Heart right ventricle (tissue), 16 donors: ENCODE results near the gene KRT80. TPM values are rescaled to one million over a fixed set of nuclear protein-coding genes. Genes with fewer than 3 reads are reported as not detected.

Experiments
- ATAC-seq, 8 donors: fragments of 200-7000 bp; cut with Tn5 transposase; one replicate each; pipeline ENCODE4 v1.9.1; 2020; ENCODE audit warnings: mild to moderate bottlenecking in 8 of 8, moderate library complexity in 8 of 8, moderate number of reproducible peaks in 1 of 8
- DNase-seq, 2 donors: peaks; one replicate each; pipeline ENCODE4 v3.0.0-alpha.2; 2020
- H3K27ac ChIP-seq, 10 donors: fragments of 200-600 bp; sonication (generic) in 2 of 10; one replicate each; pipeline versions ENCODE4 v1.5.0 to v1.8.0; 2020 to 2022; ENCODE audit warnings: mild to moderate bottlenecking in 3 of 10
- H3K27me3 ChIP-seq, 7 donors: fragments of 200-600 bp; one replicate each; pipeline ENCODE4 v1.8.0; 2021 to 2022; ENCODE audit warnings: mild to moderate bottlenecking in 2 of 7
- H3K36me3 ChIP-seq, 9 donors: fragments of 200-600 bp; sonication (generic) in 1 of 9; one replicate each; pipeline versions ENCODE4 v1.5.0 to v1.8.0; 2020 to 2022; ENCODE audit warnings: mild to moderate bottlenecking in 2 of 9
- H3K4me1 ChIP-seq, 9 donors: fragments of 200-600 bp; sonication (generic) in 1 of 9; one replicate each; pipeline versions ENCODE4 v1.5.0 to v1.8.0; 2020 to 2022; ENCODE audit warnings: mild to moderate bottlenecking in 4 of 9
- H3K4me3 ChIP-seq, 10 donors: fragments of 200-600 bp; sonication (generic) in 2 of 10; one replicate each; pipeline versions ENCODE4 v1.5.0 to v1.8.0; 2020 to 2022; ENCODE audit warnings: mild to moderate bottlenecking in 7 of 10, moderate library complexity in 2 of 10
- H3K9me3 ChIP-seq, 11 donors: fragments of 200-600 bp in 10 of 11; sonication (generic) in 2 of 11; one replicate each; pipeline versions ENCODE4 v1.5.0 to v1.8.0; 2013 to 2022; ENCODE audit warnings: mild to moderate bottlenecking in 2 of 11, control low read depth in 1 of 11, moderate library complexity in 1 of 11
- CTCF ChIP-seq, 9 donors: fragments of 200-600 bp; sonication (generic) in 2 of 9; IDR thresholded peaks; one replicate each; pipeline versions ENCODE4 v1.5.0 to v1.8.0; 2021 to 2022; ENCODE audit warnings: antibody characterized with exemption in 9 of 9, mild to moderate bottlenecking in 5 of 9, moderate library complexity in 1 of 9
- WGBS, 2 donors: extraction: QIAGEN DNeasy Blood & Tissue Kit; methylation state at CpG; one replicate each; pipeline ENCODE4 v1.1.7; 2013; ENCODE audit warnings: inconsistent platforms in 1 of 2; 5-methylcytosine and 5-hydroxymethylcytosine counted together
- intact Hi-C, 10 donors: fragments of 100-400 bp; cut with DNase I; formaldehyde crosslinking; loops; one replicate each; pipeline versions ENCODE4 v1.11.1 to v1.14.2; 2022
- polyA plus RNA-seq, 2 donors: library from polyadenylated mRNA; stranded (reverse); fragments of 200-250 nt; gene quantifications; one replicate each; pipeline ENCODE4 v1.2.3, GENCODE V29; 2013
- total RNA-seq, 10 donors: library from RNA; stranded (reverse); fragmentation: NEBNext Ultra II Directional in 3 of 10; extraction: Animal tissue kit (Norgen Biotek cat#: 25700) in 3 of 10; gene quantifications; one replicate each; pipeline versions ENCODE4 v1.2.1 to v1.2.4, GENCODE V29; 2021 to 2023
- donor health status: Arrhythmogenic right ventricular cardiomyopathy.
- donor health status: ischemic (EF 13 %, LVEDD 7.1; RV severe dilation, severe dysfunction).
- donor health status: healthy with polysubstance abuse.
- donor health status: DM: no; HTN: yes; CAD: no.
- donor health status: DM: no; HTN: no; CAD: no.
- donor health status: ischemic (EF 25% LVEDD 6.9; RV normal size, moderate dysfunction).
- donor health status: ischemic (EF 25% LVEDD 5.7; RV mildly dilated, moderate dysfunction).
- donor health status: healthy.
- donor health status: DM: yes; HTN: yes; CAD: no.
- donor health status: Ischemic cardiomyopathy.
- donor health status: ischemic (EF 35%, LVEDD 5.7; RV mildly dilated, moderate dysfunction).
- donor health status: nonischemic (EF 11% LVEDD 7.7; RV severe dilation, severe dysfunction).
- donor health status: DM: yes; HTN: yes; CAD: no.
- donor health status: PGD.
- donor health status: ischemic (EF 29% LVEDD 5.4; RV normal size, mild dysfunction).
- donor health status: nonischemic (EF 23%, LVEDD 6.1; RV moderate dilation, normal function).

Gene KRT80
- total and polyA plus RNA-seq, 12 donors: 0.07 to 0.79 (median 0.16) TPM; not detected in 1

- intact Hi-C loops: loop anchor here (2.0 to 10.0 kb wide), 21 partner anchors 56 to 831 kb away; partner anchors contain the start of gene KRT83 (in 1 of the 10)
- Histone ChIP-seq H3K36me3 (no peaks in the 10 kb centered on the region), H3K27me3 (peaks cover 0 to 11% (median 0%) of the 10 kb centered on the region in 7 donors), H3K4me3 (no peak overlapping the region), H3K4me1 (peaks cover 5 to 20% (median 12%) of the 10 kb centered on the region in 9 donors), H3K27ac (no peak overlapping the region), H3K9me3 (no peaks in the 10 kb centered on the region)
- DNase-seq (no peak), ATAC-seq (no peak)
- no peak for TF ChIP-seq CTCF (IDR thresholded peaks at IDR 0.05)
- WGBS, 2 donors: 73 to 77% methylated on average over 4 of the region's 4 CpGs
Measured at GRCh38 chr12:52156311-52156710, 35.5 kb downstream of the KRT80 start.

- peak in 4 of 8 donors; percentile 9 to 51 (median 22) for ATAC-seq
- DNase-seq: peak in 1 of 2 donors; percentile 14
- TF ChIP-seq CTCF (IDR thresholded peaks at IDR 0.05): no peak
- H3K27ac ChIP-seq: peak overlapping the region in 2 of 10 donors; percentile 0 to 39
- H3K4me3 ChIP-seq: no peak overlapping the region
- H3K4me1 ChIP-seq: peaks cover 5 to 25% (median 12%) of the 10 kb centered on the region in 9 donors
- 49 to 56% methylated on average over 8 of the region's 8 CpGs for WGBS, 2 donors
- H3K9me3 ChIP-seq: no peaks in the 10 kb centered on the region
- intact Hi-C loops: loop anchor here (5.0 to 10.0 kb wide), 15 partner anchors 122 to 832 kb away; partner anchors contain the start of gene KRT83 (in 1 of the 10)
- no peaks in the 10 kb centered on the region for H3K36me3 ChIP-seq
- peaks cover 0 to 11% (median 0%) of the 10 kb centered on the region in 7 donors for H3K27me3 ChIP-seq
Measured at GRCh38 chr12:52155048-52155868, 36.6 kb downstream of the KRT80 start.

GRCh38 chr12:52152905-52153317, 38.9 kb downstream of the KRT80 start:
- TF ChIP-seq CTCF (IDR thresholded peaks at IDR 0.05): no peak
- WGBS, 2 donors: 86 to 89% methylated on average over 5 of the region's 5 CpGs
- intact Hi-C loops: loop anchor here in 9 of 10 donors (5.0 to 10.0 kb wide), 9 partner anchors 172 to 832 kb away; partner anchors contain the start of gene KRT83 (in 1 of the 9)
- peaks cover 0 to 11% (median 0%) of the 10 kb centered on the region in 7 donors for H3K27me3 ChIP-seq
- ATAC-seq (no peak), DNase-seq (no peak)
- no peaks in the 10 kb centered on the region for H3K36me3 ChIP-seq
- H3K9me3 ChIP-seq: no peaks in the 10 kb centered on the region
- H3K4me1 ChIP-seq: peaks cover 25 to 46% (median 31%) of the 10 kb centered on the region in 9 donors
- peak overlapping the region in 3 of 10 donors; percentile 34 to 72 (median 35) for H3K27ac ChIP-seq
- H3K4me3 ChIP-seq: no peak overlapping the region
